ENCODE data around the gene FUCA2.
"Not testable (repeated sequence)": the region's sequence is repeated elsewhere in the genome, so short reads cannot be mapped to it uniquely, and the experiment has no call there.

The FUCA2 gene

GRCh38 chr6:143527677-143528076 lies 16.2 kb upstream of the FUCA2 start:
- H3K27me3 Mint-ChIP-seq = no peaks in the 10 kb centered on the region
- DNase-seq = no peak
- peaks cover 5% of the 10 kb centered on the region for H3K9me3 Mint-ChIP-seq
- CTCF ChIA-PET = no interaction called here
- H3K27ac Mint-ChIP-seq = no peak overlapping the region
- H3K4me1 Mint-ChIP-seq = peaks cover 18% of the 10 kb centered on the region
- peaks cover 3% of the 10 kb centered on the region for H3K36me3 Mint-ChIP-seq
- H3K4me3 Mint-ChIP-seq = no peak overlapping the region

GRCh38 chr6:143525356-143525755 lies 13.8 kb upstream of the FUCA2 start:
- Mint-ChIP-seq H3K9me3 (peaks cover 5% of the 10 kb centered on the region), H3K4me3 (no peak overlapping the region), H3K4me1 (peaks cover 22% of the 10 kb centered on the region), H3K27me3 (no peaks in the 10 kb centered on the region), H3K27ac (no peak overlapping the region), H3K36me3 (peaks cover 3% of the 10 kb centered on the region)
- no peak for DNase-seq
- CTCF ChIA-PET = interaction anchor here (5.2 kb wide), 1 partner anchor 12 kb away, joined by 25 read pairs; no protein-coding TSS in a partner anchor

GRCh38 chr6:143522039-143522600 lies 10.6 kb upstream of the FUCA2 start:
- H3K27me3 Mint-ChIP-seq = peaks cover 3% of the 10 kb centered on the region
- H3K27ac Mint-ChIP-seq = no peak overlapping the region
- no peak for DNase-seq
- peaks cover 9% of the 10 kb centered on the region for H3K4me1 Mint-ChIP-seq
- peaks cover 3% of the 10 kb centered on the region for H3K9me3 Mint-ChIP-seq
- H3K4me3 Mint-ChIP-seq = no peak overlapping the region
- CTCF ChIA-PET = interaction anchor here (5.2 kb wide), 1 partner anchor 9 kb away, joined by 25 read pairs; no protein-coding TSS in a partner anchor
- H3K36me3 Mint-ChIP-seq = peaks cover 4% of the 10 kb centered on the region

DNA sequence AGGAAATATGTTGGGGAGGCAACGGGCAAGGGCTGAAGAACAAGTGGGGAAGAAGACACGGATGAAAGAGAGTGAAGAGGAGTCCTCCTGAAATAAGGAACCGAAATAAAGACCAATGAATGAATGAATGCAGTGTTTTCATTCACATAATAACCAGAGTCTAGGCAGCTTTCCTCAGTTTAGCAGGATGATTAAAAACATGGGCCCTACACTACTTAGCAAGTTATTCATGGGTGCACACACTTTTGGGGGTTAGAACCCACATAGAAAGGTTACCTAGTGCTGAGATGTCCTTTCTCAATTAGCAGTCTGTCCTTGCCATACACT lies 5.9 kb upstream of the FUCA2 start:
- Mint-ChIP-seq H3K4me3 (no peak overlapping the region), H3K9me3 (no peaks in the 10 kb centered on the region), H3K36me3 (peaks cover 7% of the 10 kb centered on the region), H3K27me3 (peaks cover 20% of the 10 kb centered on the region), H3K4me1 (peaks cover 20% of the 10 kb centered on the region), H3K27ac (no peak overlapping the region)
- CTCF ChIA-PET = no interaction called here
- no peak for DNase-seq

DNA sequence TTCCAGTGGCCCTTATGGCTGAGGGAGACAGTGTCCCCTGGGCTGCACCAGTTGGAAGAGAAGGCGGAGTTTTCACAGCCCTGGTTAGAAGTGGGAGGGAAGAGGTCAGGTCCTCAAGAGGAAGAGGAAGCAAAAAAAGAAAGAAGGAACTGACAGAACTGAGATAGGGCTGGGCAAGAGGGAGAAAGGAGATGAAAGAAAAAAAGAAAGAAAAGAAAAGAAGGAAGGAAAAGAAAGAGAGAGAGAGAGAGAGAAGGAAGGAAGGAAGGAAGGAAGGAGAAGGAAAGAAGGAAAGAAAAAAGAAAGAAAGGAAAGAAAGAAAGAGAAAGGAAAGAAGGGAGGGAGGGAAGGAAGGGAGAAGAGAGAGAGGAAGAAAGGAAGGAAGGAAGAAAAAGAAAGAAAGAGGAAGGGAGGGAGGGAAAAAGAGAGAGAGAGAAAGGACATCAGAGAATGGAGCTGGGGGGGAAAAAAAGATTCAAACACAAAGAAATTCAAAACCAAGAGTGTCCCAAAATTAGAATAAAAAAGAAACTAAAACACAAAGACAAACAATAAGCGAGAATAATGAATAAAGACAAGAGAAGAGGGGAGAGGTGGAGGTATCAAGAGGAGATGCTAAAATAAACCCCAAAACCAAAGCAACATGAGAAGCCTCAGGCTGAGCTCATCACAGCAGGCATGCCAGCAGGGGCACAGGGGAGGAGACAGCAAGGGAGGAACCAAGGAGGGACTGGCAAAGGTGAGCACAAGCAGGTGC lies 5.3 kb upstream of the FUCA2 start:
- Mint-ChIP-seq H3K4me3 (no peak overlapping the region), H3K4me1 (peaks cover 23% of the 10 kb centered on the region), H3K27ac (no peak overlapping the region), H3K36me3 (peaks cover 7% of the 10 kb centered on the region), H3K27me3 (peaks cover 20% of the 10 kb centered on the region), H3K9me3 (no peaks in the 10 kb centered on the region)
- CTCF ChIA-PET = interaction anchor here (3.2 to 6.1 kb wide), 2 partner anchors 11 to 20 kb away, joined by 8 to 53 read pairs; no protein-coding TSS in a partner anchor
- DNase-seq = no peak

GRCh38 chr6:143515766-143516355 lies 4.3 kb upstream of the FUCA2 start:
- Mint-ChIP-seq H3K27ac (no peak overlapping the region), H3K4me1 (peaks cover 27% of the 10 kb centered on the region), H3K36me3 (peaks cover 10% of the 10 kb centered on the region), H3K9me3 (no peaks in the 10 kb centered on the region), H3K27me3 (peaks cover 20% of the 10 kb centered on the region), H3K4me3 (no peak overlapping the region)
- CTCF ChIA-PET = interaction anchor here (1.4 to 6.1 kb wide), 4 partner anchors 10 to 60 kb away, joined by 3 to 53 read pairs (median 18); no protein-coding TSS in a partner anchor
- DNase-seq = no peak

- Mint-ChIP-seq H3K4me3 (no peak overlapping the region), H3K27ac (no peak overlapping the region), H3K27me3 (peaks cover 19% of the 10 kb centered on the region), H3K36me3 (peaks cover 13% of the 10 kb centered on the region), H3K4me1 (peaks cover 31% of the 10 kb centered on the region), H3K9me3 (no peaks in the 10 kb centered on the region)
- CTCF ChIA-PET = interaction anchor here (0.6 to 6.1 kb wide), 5 partner anchors 10 to 597 kb away, joined by 3 to 53 read pairs (median 8); no protein-coding TSS in a partner anchor
- no peak for DNase-seq
Observed at GRCh38 chr6:143515061-143515760, 3.7 kb upstream of the FUCA2 start.

DNA sequence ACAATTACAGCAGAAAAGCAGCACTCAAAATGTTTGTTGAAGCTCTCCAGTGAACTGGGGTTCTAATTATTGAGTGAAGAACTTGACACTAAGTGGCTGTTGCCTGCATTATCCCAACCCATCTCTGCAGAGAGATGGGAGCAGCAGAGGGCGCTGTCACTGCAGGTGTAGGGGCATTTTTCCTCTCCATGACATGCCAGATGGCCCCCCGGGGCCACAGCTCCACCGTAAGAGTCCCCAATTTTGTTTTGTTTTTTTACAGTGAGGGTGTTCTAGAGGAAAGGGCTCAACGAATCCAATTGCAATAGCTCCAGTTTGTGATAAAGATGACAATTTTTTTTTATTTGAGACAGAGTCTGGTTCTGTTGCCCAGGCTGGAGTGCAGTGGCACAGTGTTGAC lies 1.9 kb upstream of the FUCA2 start:
- Mint-ChIP-seq H3K4me3 (peak overlapping the region; percentile 31), H3K4me1 (peaks cover 37% of the 10 kb centered on the region), H3K36me3 (peaks cover 11% of the 10 kb centered on the region), H3K27me3 (peaks cover 16% of the 10 kb centered on the region), H3K9me3 (no peaks in the 10 kb centered on the region), H3K27ac (no peak overlapping the region)
- CTCF ChIA-PET = interaction anchor here (0.6 to 6.1 kb wide), 25 partner anchors 8 to 500 kb away, joined by 3 to 53 read pairs (median 4); partner anchors contain the start of gene LTV1
- peak; percentile 65 for DNase-seq

- DNase-seq, H3K9me3 Mint-ChIP-seq, H3K27me3 Mint-ChIP-seq: not testable (repeated sequence)
- Mint-ChIP-seq H3K27ac (peak overlapping the region; percentile 92), H3K4me3 (peak overlapping the region; percentile 87), H3K36me3 (peaks cover 25% of the 10 kb centered on the region), H3K4me1 (peaks cover 28% of the 10 kb centered on the region)
- CTCF ChIA-PET = interaction anchor here (6.1 kb wide), 1 partner anchor 27 kb away, joined by 53 read pairs; no protein-coding TSS in a partner anchor
Observed at GRCh38 chr6:143510326-143510725, 1.2 kb downstream of the FUCA2 start.

DNA sequence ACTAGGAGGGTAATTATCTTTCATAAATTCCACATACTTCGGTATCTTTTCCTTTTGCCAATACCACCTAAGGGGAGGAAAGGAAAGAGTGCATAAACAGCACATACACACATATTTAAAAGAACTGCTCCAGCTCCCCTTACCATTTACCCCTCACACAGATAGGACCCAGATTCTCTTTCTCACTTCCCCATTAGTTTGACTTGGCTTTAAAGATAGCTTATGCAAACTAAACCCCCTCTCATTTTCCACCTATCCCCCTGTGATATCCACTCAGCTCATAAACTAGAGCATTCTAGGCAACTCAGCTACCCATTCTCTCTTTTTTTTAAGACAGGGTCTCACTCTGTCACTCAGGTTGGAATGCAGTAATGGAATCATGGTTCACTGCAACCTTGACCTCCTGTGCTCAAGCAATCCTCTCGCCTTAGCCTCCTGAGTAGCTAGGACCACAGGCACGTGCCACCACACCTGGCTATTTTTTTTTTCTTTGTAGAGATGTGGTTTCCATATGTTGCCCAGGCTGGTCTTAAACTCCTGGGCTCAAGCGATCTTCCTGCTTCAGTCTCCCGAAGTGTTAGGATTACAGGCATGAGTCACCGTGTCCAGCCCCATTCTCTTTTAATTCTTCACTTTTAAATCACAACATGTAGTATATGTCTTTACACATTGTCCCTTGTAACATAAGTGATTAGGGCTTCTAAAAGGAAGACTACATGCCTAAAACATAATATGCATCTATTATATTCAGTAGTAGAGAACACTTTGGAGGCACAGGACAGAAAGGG lies 4.0 kb downstream of the FUCA2 start:
- Mint-ChIP-seq H3K4me1 (peaks cover 23% of the 10 kb centered on the region), H3K4me3 (no peak overlapping the region), H3K27ac (no peak overlapping the region), H3K36me3 (peaks cover 24% of the 10 kb centered on the region), H3K27me3 (no peaks in the 10 kb centered on the region), H3K9me3 (no peaks in the 10 kb centered on the region)
- no peak for DNase-seq
- CTCF ChIA-PET = no interaction called here

DNA sequence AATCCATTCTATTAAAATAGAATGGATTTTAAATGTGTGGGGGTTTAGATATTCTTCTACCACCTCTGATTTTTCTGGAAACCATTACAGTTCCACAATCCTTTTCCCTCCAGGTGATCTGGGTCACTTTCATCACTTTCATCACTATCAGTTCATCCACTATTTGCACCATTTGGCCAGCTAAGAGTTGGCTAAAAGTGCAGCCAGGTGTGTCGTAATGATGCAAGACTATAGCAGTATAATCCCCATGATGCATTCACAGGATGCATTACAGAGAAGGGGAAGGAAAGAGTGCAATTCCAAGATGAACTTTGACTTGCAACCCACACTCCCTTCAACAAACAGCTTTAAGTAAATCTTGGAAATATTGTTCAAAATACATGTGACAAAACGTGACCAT lies 4.9 kb downstream of the FUCA2 start:
- Mint-ChIP-seq H3K27me3 (no peaks in the 10 kb centered on the region), H3K4me3 (no peak overlapping the region), H3K36me3 (peaks cover 24% of the 10 kb centered on the region), H3K4me1 (peaks cover 15% of the 10 kb centered on the region), H3K9me3 (no peaks in the 10 kb centered on the region), H3K27ac (no peak overlapping the region)
- CTCF ChIA-PET = interaction anchor here (2.2 kb wide), 1 partner anchor 9 kb away, joined by 8 read pairs; no protein-coding TSS in a partner anchor
- no peak for DNase-seq

- DNase-seq = no peak
- no peaks in the 10 kb centered on the region for H3K27me3 Mint-ChIP-seq
- H3K4me3 Mint-ChIP-seq = no peak overlapping the region
- CTCF ChIA-PET = interaction anchor here (0.7 to 2.2 kb wide), 3 partner anchors 9 to 22 kb away, joined by 3 to 8 read pairs (median 4); no protein-coding TSS in a partner anchor
- no peaks in the 10 kb centered on the region for H3K9me3 Mint-ChIP-seq
- H3K27ac Mint-ChIP-seq = no peak overlapping the region
- peaks cover 24% of the 10 kb centered on the region for H3K36me3 Mint-ChIP-seq
- H3K4me1 Mint-ChIP-seq = peaks cover 13% of the 10 kb centered on the region
Observed at GRCh38 chr6:143506199-143506598, 5.3 kb downstream of the FUCA2 start.

DNA sequence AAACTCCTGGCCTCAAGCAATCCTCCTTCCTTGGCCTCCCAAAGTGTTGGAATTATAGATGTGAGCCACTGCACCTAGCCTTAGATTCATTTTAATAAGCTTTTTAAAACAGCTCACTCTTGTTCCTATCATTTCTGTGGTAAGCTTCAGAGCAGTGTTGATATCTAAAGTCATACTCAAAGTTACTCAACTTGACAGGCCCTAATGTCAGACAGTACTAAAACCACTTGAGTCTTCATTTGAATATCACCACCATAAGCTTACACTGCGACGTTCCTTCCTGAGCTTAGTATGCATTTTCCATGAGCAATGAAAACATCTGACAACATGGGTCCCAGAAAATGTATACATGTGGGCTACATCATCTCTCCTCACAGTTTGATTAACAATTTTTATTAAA lies 6.0 kb downstream of the FUCA2 start:
- Mint-ChIP-seq H3K27me3 (no peaks in the 10 kb centered on the region), H3K9me3 (no peaks in the 10 kb centered on the region), H3K4me3 (no peak overlapping the region), H3K4me1 (peaks cover 6% of the 10 kb centered on the region), H3K36me3 (peaks cover 20% of the 10 kb centered on the region), H3K27ac (no peak overlapping the region)
- CTCF ChIA-PET = interaction anchor here (0.6 to 2.2 kb wide), 6 partner anchors 8 to 479 kb away, joined by 3 to 8 read pairs (median 4); no protein-coding TSS in a partner anchor
- no peak for DNase-seq

All from activated naive CD4-positive, alpha-beta T cell treated with anti-CD3 and anti-CD28 coated beads, Interleukin-2, amount 10 ng/mL, durations not matched to agents 7 days and 5 days (primary cell).